GM12878 (cell line): Measurements from ENCODE around the gene C18orf54. TPM values are rescaled to one million over a fixed set of nuclear protein-coding genes. Genes with fewer than 3 reads are reported as not detected.

ENCODE experiments used
- BACH1 ChIP-seq: fragments of 450-650 bp; IDR thresholded peaks from 2 replicates; pipeline ENCODE4 v1.6.1; 2017; ENCODE audit warnings: mild to moderate bottlenecking, borderline replicate concordance
- BMI1 ChIP-seq: fragments of 450-650 bp; IDR thresholded peaks from 2 replicates; pipeline ENCODE4 v1.6.1; 2016; ENCODE audit warnings: mild to moderate bottlenecking, moderate library complexity, borderline replicate concordance
- CBFB ChIP-seq: IDR thresholded peaks from 2 replicates; pipeline ENCODE4 v1.6.1; 2016; ENCODE audit warnings: antibody characterized with exemption, low read depth
- E2F4 ChIP-seq: IDR thresholded peaks from 2 replicates; pipeline ENCODE4 v1.6.1; 2012; ENCODE audit warnings: low read depth, low read length, improper control_type of control experiment
- E2F8 ChIP-seq: fragments of 450-650 bp; IDR thresholded peaks from 2 replicates; pipeline ENCODE4 v1.6.1; 2018; ENCODE audit warnings: mild to moderate bottlenecking, low read depth, moderate library complexity; ENCODE audit not compliant: partially characterized antibody
- HDAC2 ChIP-seq: fragments of 200-600 bp; sonication (generic); IDR thresholded peaks from 2 replicates; pipeline ENCODE4 v1.6.1; 2017
- HDAC6 ChIP-seq: fragments of 200-600 bp; sonication (generic); IDR thresholded peaks from one replicate; pipeline ENCODE4 v1.8.0; 2017; ENCODE audit warnings: antibody characterized with exemption; ENCODE audit not compliant: unreplicated experiment
- HDGF ChIP-seq: fragments of 450-650 bp; IDR thresholded peaks from 2 replicates; pipeline ENCODE4 v1.6.1; 2016; ENCODE audit warnings: antibody characterized with exemption
- IKZF1 ChIP-seq: fragments of 450-650 bp; conservative IDR thresholded peaks from 2 replicates; pipeline ENCODE4 v1.6.1; 2017; ENCODE audit warnings: antibody characterized with exemption, mild to moderate bottlenecking
- IRF3 ChIP-seq: fragments of 450-650 bp; IDR thresholded peaks from 2 replicates; pipeline ENCODE4 v1.6.1; 2014; ENCODE audit warnings: mild to moderate bottlenecking
- IRF4 ChIP-seq: IDR thresholded peaks from 2 replicates; pipeline ENCODE4 v1.6.1; 2011; ENCODE audit warnings: low read depth, low read length
- MXI1 ChIP-seq: fragments of 150-350 bp; IDR thresholded peaks from 2 replicates; pipeline ENCODE4 v1.6.1; 2011; ENCODE audit warnings: low read depth, mild to moderate bottlenecking, inconsistent platforms, low read length, improper control_type of control experiment
- RAD51 ChIP-seq: fragments of 450-650 bp; IDR thresholded peaks from 2 replicates; pipeline ENCODE4 v1.6.1; 2016; ENCODE audit warnings: moderate library complexity, mild to moderate bottlenecking, inconsistent platforms
- RELA ChIP-seq: fragments of 450-650 bp; IDR thresholded peaks from 2 replicates; pipeline ENCODE4 v1.8.0; 2014; ENCODE audit warnings: borderline replicate concordance; ENCODE audit not compliant: partially characterized antibody
- SIN3A ChIP-seq: IDR thresholded peaks from 2 replicates; pipeline ENCODE4 v1.6.1; 2012; ENCODE audit warnings: low read depth, low read length, improper control_type of control experiment
- SKIL ChIP-seq: fragments of 450-650 bp; IDR thresholded peaks from 2 replicates; pipeline ENCODE4 v1.6.1; 2017; ENCODE audit warnings: mild to moderate bottlenecking, low read depth, inconsistent platforms; ENCODE audit not compliant: poor library complexity, severe bottlenecking
- SRF ChIP-seq, 2 experiments: IDR thresholded peaks; 2 replicates each; pipeline ENCODE4 v1.6.1; 2011; ENCODE audit warnings: low read depth in 2 of 2, low read length in 2 of 2, mild to moderate bottlenecking in 1 of 2, moderate library complexity in 1 of 2
- ZNF384 ChIP-seq: IDR thresholded peaks from 2 replicates; pipeline ENCODE4 v1.6.1; 2012; ENCODE audit warnings: low read depth, mild to moderate bottlenecking, low read length, improper control_type of control experiment, borderline replicate concordance
- polyA plus RNA-seq, 11 experiments: library from polyadenylated mRNA; depleted of rRNA in 4 of 11; unstranded in 6 of 11; stranded (reverse) in 5 of 11; fragments of >200 nt; fragmentation: Nextera tagmentation in 4 of 11; fragmentation: Illumina TruSeq in 1 of 11; extraction: Ambion mirVana in 4 of 11; extraction: Trizol in 1 of 11; gene quantifications; 1 replicate in 1 of 11; 2 replicates in 10 of 11; pipeline versions ENCODE4 v1.2.1 to v1.2.3, GENCODE V29; 2011 to 2016; ENCODE audit warnings: inconsistent platforms in 2 of 11, missing spikeins in 2 of 11, low read depth in 1 of 11
- total RNA-seq, 4 experiments: library from RNA; depleted of rRNA in 3 of 4; stranded (reverse); fragments of >200 nt in 3 of 4; fragmentation: Illumina TruSeq in 1 of 4; extraction: Trizol in 1 of 4; gene quantifications; 2 replicates each; pipeline versions ENCODE4 v1.2.1 to v1.2.3, GENCODE V29; 2013 to 2021
- TF ChIP-seq, protein P1 (sequence below): fragments of 450-650 bp; IDR thresholded peaks from 2 replicates; pipeline ENCODE4 v1.6.1; 2017; ENCODE audit warnings: borderline replicate concordance

Gene C18orf54
- total and polyA plus RNA-seq, 10 of the 15 experiments (the other 5 are each of a cell fraction or from before 2014, with no cell fraction given), result 1.2 to 7.6 (median 2.8) TPM

GRCh38 chr18:54357660-54358494 lies at the start of gene C18orf54, which contains the start of gene STARD6 (continued):
- TF ChIP-seq E2F4 (peak; percentile 96), RAD51 (no peak), E2F8 (no peak), CBFB (peak; percentile 37; the same call in 1 of the 2 replicates), SRF (IDR thresholded peaks at IDR 0.05; ENCODE audit: low read depth in 2 of 2, low read length in 2 of 2) (0 out of 4 replicates have a peak, but pooled peaks of 1 of the 2 experiments have one; percentile 45), HDAC6 (no peak), IRF3 (no peak), HDAC2 (no peak), BACH1 (no peak), SKIL (no peak), IKZF1 (peak; percentile 80), SIN3A (peak; percentile 96), HDGF (0 out of 2 replicates have a peak, but pooled peaks have one; percentile 42), ZNF384 (no peak), RELA (peak; percentile 17), MXI1 (peak; percentile 77), BMI1 (no peak), IRF4 (0 out of 2 replicates have a peak, but pooled peaks have one; percentile 40)
- TF ChIP-seq, protein P1, sequence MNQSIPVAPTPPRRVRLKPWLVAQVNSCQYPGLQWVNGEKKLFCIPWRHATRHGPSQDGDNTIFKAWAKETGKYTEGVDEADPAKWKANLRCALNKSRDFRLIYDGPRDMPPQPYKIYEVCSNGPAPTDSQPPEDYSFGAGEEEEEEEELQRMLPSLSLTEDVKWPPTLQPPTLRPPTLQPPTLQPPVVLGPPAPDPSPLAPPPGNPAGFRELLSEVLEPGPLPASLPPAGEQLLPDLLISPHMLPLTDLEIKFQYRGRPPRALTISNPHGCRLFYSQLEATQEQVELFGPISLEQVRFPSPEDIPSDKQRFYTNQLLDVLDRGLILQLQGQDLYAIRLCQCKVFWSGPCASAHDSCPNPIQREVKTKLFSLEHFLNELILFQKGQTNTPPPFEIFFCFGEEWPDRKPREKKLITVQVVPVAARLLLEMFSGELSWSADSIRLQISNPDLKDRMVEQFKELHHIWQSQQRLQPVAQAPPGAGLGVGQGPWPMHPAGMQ, result no peak
